Measurements from ENCODE around the gene MAMSTR.
"Not testable (repeated sequence)": the region's sequence is repeated elsewhere in the genome, so short reads cannot be mapped to it uniquely, and the experiment has no call there.

The MAMSTR gene

GRCh38 chr19:48719263-48720171 is at the start of gene MAMSTR:
Gene MAMSTR (minus strand): TSS chr19:48719725. CDS start chr19:48719031, 694 bp downstream.
- no peak for DNase-seq

GRCh38 chr19:48768994-48769713 is 49.6 kb upstream of the MAMSTR start:
- DNase-seq = no peak

- DNase-seq = not testable (repeated sequence)
These were observed 48.7 kb upstream of the MAMSTR start for GRCh38 chr19:48768171-48768753.

GRCh38 chr19:48765816-48766215 is 46.3 kb upstream of the MAMSTR start:
- not testable (repeated sequence) for DNase-seq

GRCh38 chr19:48760504-48761205 is 41.1 kb upstream of the MAMSTR start:
- DNase-seq = no peak

GRCh38 chr19:48757741-48758144 is 38.2 kb upstream of the MAMSTR start:
- DNase-seq = no peak

- DNase-seq = no peak
These were observed 37.7 kb upstream of the MAMSTR start for GRCh38 chr19:48757089-48757675.

- DNase-seq = no peak
These were observed 37.2 kb upstream of the MAMSTR start for GRCh38 chr19:48756686-48757085.

GRCh38 chr19:48756212-48756611 is 36.7 kb upstream of the MAMSTR start:
- no peak for DNase-seq

GRCh38 chr19:48755787-48756186 is 36.3 kb upstream of the MAMSTR start:
- DNase-seq = no peak

- DNase-seq = no peak
These were observed 35.6 kb upstream of the MAMSTR start, which contains the start of gene FGF21 for GRCh38 chr19:48755084-48755641. Gene FGF21 (plus strand): TSS chr19:48755524. CDS start chr19:48756237, 713 bp downstream.

GRCh38 chr19:48752496-48753365 is 33.2 kb upstream of the MAMSTR start, which contains the start of gene FUT1:
Gene FUT1 (minus strand): TSS chr19:48752641. CDS start chr19:48751281, 1,360 bp downstream.
- DNase-seq = no peak

- no peak for DNase-seq
These were observed 32.4 kb upstream of the MAMSTR start for GRCh38 chr19:48751845-48752495.

GRCh38 chr19:48750771-48751504 is 31.4 kb upstream of the MAMSTR start:
- peak; percentile 21 to 36 for DNase-seq

GRCh38 chr19:48750351-48750750 is 30.8 kb upstream of the MAMSTR start:
- DNase-seq = no peak

- DNase-seq = no peak
These were observed 30.2 kb upstream of the MAMSTR start for GRCh38 chr19:48749571-48750198.

GRCh38 chr19:48746738-48747575 is 27.4 kb upstream of the MAMSTR start, which contains the start of gene IZUMO1:
Gene IZUMO1 (minus strand): TSS chr19:48746909. CDS start chr19:48745859, 1,050 bp downstream.
- no peak for DNase-seq

GRCh38 chr19:48746110-48746509 is 26.6 kb upstream of the MAMSTR start:
- DNase-seq = no peak
